ENCODE data around the gene TAS2R41. TPM values are rescaled to one million over a fixed set of nuclear protein-coding genes. Genes with fewer than 3 reads are reported as not detected.

The TAS2R41 gene
- total RNA-seq, 1 donor = not detected

- H3K27me3 ChIP-seq (ENCODE audit: insufficient read depth, low read length) = no peaks in the 10 kb centered on the region
- no peaks in the 10 kb centered on the region for H4K20me1 ChIP-seq (ENCODE audit: insufficient read depth, low read length)
- no peak overlapping the region for H3K27ac ChIP-seq (ENCODE audit: low read depth, low read length)
- peak overlapping the region; percentile 41 for H3K4me2 ChIP-seq (ENCODE audit: insufficient read depth, low read length)
- H3K36me3 ChIP-seq (ENCODE audit: insufficient read depth, low read length) = no peaks in the 10 kb centered on the region
- no peak for TF ChIP-seq CTCF (IDR thresholded peaks at IDR 0.05; ENCODE audit: extremely low read depth, low read depth, low read length)
- H3K9me3 ChIP-seq (ENCODE audit: low read depth, low read length) = no peaks in the 10 kb centered on the region
- no peaks in the 10 kb centered on the region for H3K4me1 ChIP-seq (ENCODE audit: insufficient read depth, low read length)
- no peaks in the 10 kb centered on the region for H3K79me2 ChIP-seq (ENCODE audit: insufficient read depth, low read length)
- no peak overlapping the region for H2AFZ ChIP-seq (ENCODE audit: low read length)
- DNase-seq (ENCODE audit: insufficient read length, low spot score, missing footprints) = peak; percentile 63
- H3K4me3 ChIP-seq (ENCODE audit: insufficient read depth, low read length) = peak overlapping the region; percentile 39
These were observed 33.4 kb downstream of the TAS2R41 start for GRCh38 chr7:143510854-143511592.

- no peaks in the 10 kb centered on the region for H3K79me2 ChIP-seq (ENCODE audit: insufficient read depth, low read length)
- H4K20me1 ChIP-seq (ENCODE audit: insufficient read depth, low read length) = no peaks in the 10 kb centered on the region
- no peak for TF ChIP-seq CTCF (IDR thresholded peaks at IDR 0.05; ENCODE audit: extremely low read depth, low read depth, low read length)
- no peaks in the 10 kb centered on the region for H3K9me3 ChIP-seq (ENCODE audit: low read depth, low read length)
- H3K27ac ChIP-seq (ENCODE audit: low read depth, low read length) = no peak overlapping the region
- peak overlapping the region; percentile 39 for H3K4me3 ChIP-seq (ENCODE audit: insufficient read depth, low read length)
- no peak overlapping the region for H2AFZ ChIP-seq (ENCODE audit: low read length)
- H3K27me3 ChIP-seq (ENCODE audit: insufficient read depth, low read length) = no peaks in the 10 kb centered on the region
- no peak for DNase-seq (ENCODE audit: insufficient read length, low spot score, missing footprints)
- no peaks in the 10 kb centered on the region for H3K36me3 ChIP-seq (ENCODE audit: insufficient read depth, low read length)
- H3K4me1 ChIP-seq (ENCODE audit: insufficient read depth, low read length) = no peaks in the 10 kb centered on the region
- peak overlapping the region; percentile 41 for H3K4me2 ChIP-seq (ENCODE audit: insufficient read depth, low read length)
These were observed 33.9 kb downstream of the TAS2R41 start for GRCh38 chr7:143511593-143512047.

GRCh38 chr7:143512488-143513340, 35.0 kb downstream of the TAS2R41 start:
- no peaks in the 10 kb centered on the region for H3K9me3 ChIP-seq (ENCODE audit: low read depth, low read length)
- H3K4me1 ChIP-seq (ENCODE audit: insufficient read depth, low read length) = peaks cover 3% of the 10 kb centered on the region
- peak; percentile 89 for DNase-seq (ENCODE audit: insufficient read length, low spot score, missing footprints)
- H3K4me2 ChIP-seq (ENCODE audit: insufficient read depth, low read length) = no peak overlapping the region
- no peaks in the 10 kb centered on the region for H3K79me2 ChIP-seq (ENCODE audit: insufficient read depth, low read length)
- no peak overlapping the region for H3K27ac ChIP-seq (ENCODE audit: low read depth, low read length)
- H4K20me1 ChIP-seq (ENCODE audit: insufficient read depth, low read length) = no peaks in the 10 kb centered on the region
- H3K27me3 ChIP-seq (ENCODE audit: insufficient read depth, low read length) = no peaks in the 10 kb centered on the region
- H3K4me3 ChIP-seq (ENCODE audit: insufficient read depth, low read length) = no peak overlapping the region
- no peaks in the 10 kb centered on the region for H3K36me3 ChIP-seq (ENCODE audit: insufficient read depth, low read length)
- no peak for TF ChIP-seq CTCF (IDR thresholded peaks at IDR 0.05; ENCODE audit: extremely low read depth, low read depth, low read length)
- H2AFZ ChIP-seq (ENCODE audit: low read length) = no peak overlapping the region

GRCh38 chr7:143514487-143514886, 36.8 kb downstream of the TAS2R41 start:
- DNase-seq (ENCODE audit: insufficient read length, low spot score, missing footprints) = no peak
- no peaks in the 10 kb centered on the region for H3K36me3 ChIP-seq (ENCODE audit: insufficient read depth, low read length)
- no peak overlapping the region for H3K27ac ChIP-seq (ENCODE audit: low read depth, low read length)
- H4K20me1 ChIP-seq (ENCODE audit: insufficient read depth, low read length) = no peaks in the 10 kb centered on the region
- H3K4me1 ChIP-seq (ENCODE audit: insufficient read depth, low read length) = peaks cover 7% of the 10 kb centered on the region
- H3K4me3 ChIP-seq (ENCODE audit: insufficient read depth, low read length) = no peak overlapping the region
- TF ChIP-seq CTCF (IDR thresholded peaks at IDR 0.05; ENCODE audit: extremely low read depth, low read depth, low read length) = no peak
- H3K4me2 ChIP-seq (ENCODE audit: insufficient read depth, low read length) = no peak overlapping the region
- H3K27me3 ChIP-seq (ENCODE audit: insufficient read depth, low read length) = no peaks in the 10 kb centered on the region
- H3K79me2 ChIP-seq (ENCODE audit: insufficient read depth, low read length) = no peaks in the 10 kb centered on the region
- no peaks in the 10 kb centered on the region for H3K9me3 ChIP-seq (ENCODE audit: low read depth, low read length)
- H2AFZ ChIP-seq (ENCODE audit: low read length) = no peak overlapping the region
